Activated CD4-positive, alpha-beta T cell treated with anti-CD3 and anti-CD28 coated beads, Interleukin-2, Interleukin-4, amounts not matched to agents 100 ng/mL and 50 ng/mL, durations not matched to agents 16 hours and 8 hours (primary cell): ENCODE measurements around the gene NTSR1.
"Not testable (repeated sequence)": the region's sequence is repeated elsewhere in the genome, so short reads cannot be mapped to it uniquely, and the experiment has no call there.

Source experiments
- DNase-seq: peaks from one replicate; pipeline ENCODE4 v3.0.0-alpha.2; 2020; ENCODE audit warnings: low spot score

NTSR1 gene

DNA sequence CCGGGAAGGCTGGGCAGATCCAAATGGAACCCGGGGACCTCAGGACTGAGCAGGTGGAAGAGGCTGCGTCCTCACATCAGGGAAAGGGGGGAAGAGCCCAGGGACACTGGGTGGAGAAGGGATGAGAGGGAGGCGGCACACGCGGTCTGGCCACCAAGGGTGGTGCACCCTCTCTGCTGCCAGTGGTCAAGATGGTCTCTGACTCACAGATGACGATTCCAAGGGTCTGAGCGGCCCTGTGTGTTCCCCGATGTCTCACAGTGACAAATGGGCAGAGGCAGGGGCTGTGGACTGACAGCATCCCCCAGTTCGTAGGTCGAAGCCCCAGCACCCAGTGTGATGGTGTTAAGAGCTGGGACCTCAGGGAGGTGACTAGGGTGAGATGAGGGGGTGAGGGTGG lies 34.3 kb upstream of the NTSR1 start:
- DNase-seq: no peak

DNA sequence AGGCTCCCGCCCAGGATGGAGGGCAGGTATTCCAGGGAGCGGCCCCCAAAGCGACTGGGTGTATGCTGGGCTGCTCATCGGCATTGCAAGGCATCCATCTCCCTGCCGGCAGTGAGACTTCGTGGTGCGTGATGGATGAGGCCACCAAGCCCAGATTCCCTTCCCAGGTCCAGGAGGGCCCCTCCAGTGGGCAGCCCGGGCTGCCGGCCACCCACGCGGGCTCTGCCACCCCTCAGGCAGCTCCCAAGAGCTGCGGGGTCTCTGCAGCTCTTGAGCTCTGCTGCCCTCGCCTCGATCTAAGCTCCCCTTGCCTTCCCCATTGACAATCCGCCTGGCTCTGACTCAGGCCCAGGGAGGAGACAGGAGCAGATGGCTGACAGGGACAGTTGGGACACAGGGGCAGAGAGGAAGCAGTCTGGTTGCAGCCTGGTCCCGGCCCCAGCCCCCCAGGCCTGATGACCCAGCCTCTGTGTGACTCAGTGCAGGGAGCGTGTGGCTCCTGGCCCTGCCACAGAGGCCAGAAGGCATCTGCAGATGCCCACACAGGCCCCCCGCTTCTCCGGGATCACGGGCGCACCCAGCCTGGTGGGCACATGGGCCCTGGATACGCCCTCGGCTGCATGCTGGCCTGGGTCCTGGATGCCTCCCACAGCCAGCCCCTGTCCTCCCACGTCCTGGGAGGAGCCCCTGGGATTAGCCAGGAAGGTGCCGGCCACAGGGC lies 33.3 kb upstream of the NTSR1 start:
- no peak for DNase-seq

DNA sequence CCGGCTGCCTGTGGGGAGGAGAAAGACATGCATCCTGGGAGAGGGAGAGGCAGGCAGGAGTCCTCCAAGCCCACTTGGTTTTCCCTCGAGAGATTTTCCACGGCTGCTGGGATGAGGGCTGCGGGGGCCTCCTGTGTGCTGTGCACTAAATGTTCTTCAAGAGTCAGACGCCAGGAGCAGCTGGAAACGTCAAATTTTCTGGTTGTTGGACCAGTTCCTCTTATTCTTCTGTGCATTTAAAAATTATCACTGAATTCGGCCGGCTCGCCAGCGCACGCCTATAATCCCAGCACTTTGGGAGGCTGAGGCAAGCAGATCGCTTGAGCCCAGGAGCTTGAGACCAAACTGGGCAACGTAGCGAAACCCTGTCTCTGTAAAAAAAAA lies 32.8 kb upstream of the NTSR1 start:
- DNase-seq: no peak

DNA sequence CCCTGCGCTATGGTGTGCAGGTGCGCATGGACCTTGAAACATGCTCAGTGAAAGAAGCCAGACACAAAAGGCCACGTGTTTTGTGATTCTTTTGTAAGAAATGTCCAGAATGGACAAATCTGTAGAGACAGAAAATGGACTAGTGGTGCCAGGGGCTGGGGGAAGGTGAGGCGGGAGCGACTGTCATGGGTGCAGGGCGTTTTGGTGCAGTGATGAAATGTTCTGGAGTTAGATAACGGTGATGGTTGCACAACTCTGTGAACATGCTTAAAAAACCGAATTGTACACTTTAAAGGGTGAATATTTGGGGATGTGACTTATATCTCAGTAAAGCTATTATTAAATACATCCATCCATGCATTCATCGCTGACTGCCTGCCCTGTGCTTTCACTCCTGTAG lies 31.7 kb upstream of the NTSR1 start:
- no peak for DNase-seq

DNA sequence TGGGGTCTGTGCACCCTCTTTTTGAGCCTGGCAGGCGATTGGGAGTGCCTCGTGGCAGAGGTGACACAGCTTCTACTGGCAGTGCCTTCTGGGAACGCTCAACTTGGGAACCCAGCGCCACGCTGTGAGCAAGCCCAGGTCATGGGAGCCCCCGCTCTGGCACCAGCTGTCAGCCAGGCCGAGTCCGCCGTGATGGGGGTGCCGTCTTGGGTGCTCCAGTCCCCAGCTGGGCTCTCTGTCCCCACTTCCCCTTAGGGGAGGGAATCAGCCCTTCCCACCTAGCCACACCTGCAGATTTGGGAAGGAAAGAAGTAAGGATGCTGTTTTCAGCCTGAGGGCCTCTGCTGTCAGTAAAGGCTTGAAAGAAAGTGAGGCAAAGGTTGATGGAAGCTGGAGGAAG lies 31.0 kb upstream of the NTSR1 start:
- no peak for DNase-seq

DNA sequence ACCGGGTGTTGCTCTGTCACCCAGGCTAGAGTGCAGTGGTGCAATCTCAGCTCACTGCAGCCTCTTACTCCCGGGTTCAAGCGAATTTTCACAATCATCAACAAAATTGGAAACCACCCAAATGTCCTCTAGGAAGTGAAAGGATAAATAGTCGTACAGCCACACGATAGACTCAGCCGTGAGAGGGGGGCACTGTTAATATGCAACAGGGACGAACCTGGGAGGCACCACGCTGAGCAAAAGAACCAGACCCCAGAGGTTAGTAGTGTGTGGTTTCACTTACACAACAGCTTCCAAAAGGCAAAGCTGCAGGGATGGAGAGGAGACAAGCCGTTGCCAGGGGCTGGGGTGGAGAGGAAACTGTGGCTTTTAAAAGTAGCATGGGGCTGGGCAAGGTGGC lies 30.1 kb upstream of the NTSR1 start:
- no peak for DNase-seq

DNA sequence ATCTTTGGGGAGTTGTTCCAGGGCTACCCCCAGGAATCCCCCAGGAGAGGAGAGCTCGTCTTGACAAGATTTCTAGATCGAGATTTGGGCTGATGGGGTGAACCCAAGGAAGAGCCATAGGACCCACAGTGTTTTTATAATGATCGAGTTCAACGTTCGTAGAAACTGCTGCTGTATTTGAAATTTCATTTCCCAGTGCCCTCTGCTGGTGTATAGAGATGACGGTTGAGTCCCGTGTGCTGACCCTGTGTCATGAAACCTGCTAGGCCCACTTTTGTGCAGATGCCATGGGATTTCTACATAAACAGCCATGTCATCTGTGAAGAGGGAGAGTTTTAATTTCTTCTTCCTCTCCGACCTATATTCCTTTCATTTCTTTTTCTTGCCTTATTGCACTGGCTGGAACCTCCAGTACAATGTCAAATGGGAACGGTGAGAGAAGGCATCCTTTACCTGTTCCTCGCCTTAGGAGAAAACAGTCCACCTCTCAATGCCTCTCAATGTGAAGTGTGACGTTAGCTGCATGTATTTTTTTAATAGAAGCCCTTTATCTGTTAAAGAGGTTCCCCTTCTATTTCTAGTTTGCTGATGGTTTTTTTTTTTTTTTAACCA lies 28.6 kb upstream of the NTSR1 start:
- no peak for DNase-seq

DNA sequence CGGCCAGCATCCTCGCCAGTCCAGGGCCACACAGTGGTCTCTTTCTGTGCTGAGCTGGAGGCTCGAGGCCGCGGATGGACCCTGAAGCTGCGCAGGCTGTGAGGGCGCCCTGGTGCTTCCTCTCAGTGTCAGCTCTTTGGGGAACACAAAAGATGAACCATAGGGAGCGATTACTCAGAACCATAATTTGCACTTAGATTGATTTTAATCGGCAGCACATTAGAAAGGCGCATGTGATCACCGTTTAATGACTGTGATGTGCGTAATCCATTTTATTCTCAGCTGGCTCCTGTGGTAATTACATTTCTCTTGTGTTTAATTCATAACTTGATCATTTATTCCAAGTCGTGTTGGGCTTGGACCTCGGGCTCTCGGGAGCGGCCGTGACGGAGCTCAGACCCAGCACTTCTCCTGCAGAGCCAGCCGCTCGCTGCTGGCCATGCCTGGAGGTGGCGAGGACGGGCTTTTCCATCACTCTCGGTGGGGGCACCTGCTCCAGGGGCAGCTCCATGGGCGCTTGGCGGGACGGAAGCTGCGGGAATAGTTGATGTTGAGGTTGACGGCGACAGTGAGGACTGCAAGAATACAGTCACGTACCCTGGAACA lies 25.6 kb upstream of the NTSR1 start:
- no peak for DNase-seq

DNA sequence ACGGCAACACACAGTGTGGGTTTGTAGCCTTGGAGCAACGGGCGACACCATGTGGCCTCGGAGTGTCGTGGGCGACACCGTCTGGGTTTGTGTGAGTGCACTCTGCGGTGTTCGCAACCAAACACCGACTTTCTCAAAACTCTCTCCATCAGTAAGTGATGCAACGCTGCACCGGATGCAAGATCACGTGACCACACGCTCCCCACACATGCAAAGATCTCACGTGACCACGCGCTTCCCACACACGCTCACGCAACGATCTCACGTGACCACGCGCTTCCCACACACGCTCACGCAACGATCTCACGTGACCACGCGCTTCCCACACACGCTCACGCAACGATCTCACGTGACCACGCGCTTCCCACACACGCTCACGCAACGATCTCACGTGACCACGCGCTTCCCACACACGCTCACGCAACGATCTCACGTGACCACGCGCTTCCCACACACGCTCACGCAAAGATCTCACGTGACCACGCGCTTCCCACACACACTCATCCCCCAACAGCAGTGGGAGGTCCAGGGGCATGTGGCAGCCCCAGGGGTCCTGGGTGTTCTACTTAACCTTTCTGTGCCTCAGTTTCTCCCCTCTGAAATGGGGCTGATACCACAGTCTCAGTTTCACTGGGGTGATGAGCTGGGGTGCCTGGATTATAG lies 24.8 kb upstream of the NTSR1 start:
- DNase-seq: not testable (repeated sequence)

DNA sequence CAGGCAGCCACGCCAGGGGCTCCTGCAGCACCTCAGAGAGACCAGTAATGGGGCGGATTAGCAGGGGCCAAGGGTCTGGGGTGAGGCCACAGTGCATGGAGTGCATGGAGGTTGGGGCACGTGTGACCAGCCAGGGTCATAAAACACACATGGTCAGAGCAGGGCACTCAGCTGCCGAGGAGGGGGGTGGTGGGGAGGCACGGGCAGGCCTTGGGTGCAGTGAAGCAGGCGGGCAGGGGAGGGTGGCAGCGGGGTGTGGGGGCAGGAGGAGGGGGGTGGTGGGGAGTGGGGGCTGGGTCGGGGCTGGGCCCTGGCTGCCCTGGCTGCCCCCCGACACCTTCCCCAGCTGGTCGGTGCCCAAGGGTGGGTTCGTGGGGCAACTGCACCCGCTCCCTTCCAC lies 23.7 kb upstream of the NTSR1 start:
- DNase-seq: no peak

DNA sequence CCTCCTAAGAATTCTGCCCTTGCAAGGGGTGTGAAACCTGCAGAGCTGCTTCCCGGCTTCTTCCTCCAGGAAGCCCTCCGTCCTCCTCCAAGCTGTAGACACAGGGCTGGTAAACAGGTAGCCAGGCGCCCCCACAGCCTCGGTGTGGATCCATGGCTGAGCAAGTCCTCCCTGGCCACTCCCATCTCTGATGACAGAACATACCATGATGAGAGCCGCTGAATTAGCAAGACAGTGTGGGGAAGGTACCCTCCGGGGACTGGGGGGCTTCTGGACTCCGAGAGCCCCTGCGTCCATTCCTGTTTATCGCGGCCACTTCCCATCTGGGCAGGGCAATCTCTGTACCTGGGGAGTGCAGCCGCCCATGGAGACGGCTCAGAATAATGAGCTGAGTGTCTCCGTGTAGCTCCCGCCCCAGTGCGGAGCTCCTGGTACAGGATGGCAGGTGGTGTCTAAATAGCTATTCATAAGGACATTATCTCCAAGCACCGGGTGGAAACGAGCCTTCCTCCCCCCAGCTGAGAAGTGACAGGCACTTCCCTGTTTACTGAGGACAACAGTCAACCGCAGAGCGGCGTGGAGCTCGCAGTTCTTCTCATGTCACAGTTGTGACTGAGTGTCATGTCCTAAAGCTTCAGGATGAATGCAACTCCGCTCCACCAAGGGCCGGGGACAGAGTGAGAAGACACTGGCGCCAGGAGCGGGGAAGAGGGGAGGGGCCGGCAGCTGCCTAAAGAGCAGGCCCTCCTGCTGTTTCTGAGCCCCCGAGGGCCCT lies 22.7 kb upstream of the NTSR1 start:
- DNase-seq: no peak

DNA sequence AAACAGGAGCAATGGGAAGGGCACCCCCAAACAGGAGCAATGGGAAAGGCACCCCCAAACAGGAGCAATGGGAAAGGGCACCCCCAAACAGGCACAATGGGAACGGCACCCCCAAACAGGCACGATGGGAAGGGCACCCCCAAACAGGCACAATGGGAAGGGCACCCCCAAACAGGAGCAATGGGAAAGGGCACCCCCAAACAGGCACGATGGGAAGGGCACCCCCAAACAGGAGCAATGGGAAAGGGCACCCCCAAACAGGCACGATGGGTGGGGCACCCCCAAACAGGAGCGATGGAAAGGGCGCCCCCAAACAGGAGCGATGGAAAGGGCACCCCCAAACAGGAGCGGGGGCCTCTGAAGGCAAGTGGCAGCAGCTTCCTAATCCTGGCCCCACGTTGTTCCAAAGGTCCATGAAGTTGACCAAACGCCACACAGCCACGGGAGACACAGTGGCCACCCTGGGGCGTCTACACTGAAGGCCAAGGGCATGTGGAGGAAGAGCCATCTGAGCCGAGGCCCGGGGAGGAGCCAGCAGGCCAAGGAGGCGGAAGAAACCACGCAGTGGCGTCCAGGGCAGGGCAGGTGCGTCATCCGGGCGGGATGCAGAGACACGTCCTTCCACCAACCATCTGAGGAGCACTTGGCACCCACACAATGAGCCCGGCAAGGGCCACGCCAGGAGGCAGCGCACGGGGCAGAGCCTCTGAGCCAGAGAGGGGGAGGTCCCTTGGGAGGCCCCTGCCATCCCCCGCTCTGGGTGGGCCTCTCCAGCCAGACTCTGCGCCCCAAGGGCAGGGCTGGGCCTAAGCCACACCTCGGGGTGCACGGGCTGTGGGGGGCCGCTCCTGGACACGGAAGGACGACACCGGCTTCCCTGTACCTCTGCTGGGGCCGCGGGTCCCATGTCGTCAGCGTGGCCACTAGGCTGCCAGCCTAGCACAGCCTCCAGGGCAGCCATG lies 21.5 kb upstream of the NTSR1 start:
- DNase-seq: no peak

DNA sequence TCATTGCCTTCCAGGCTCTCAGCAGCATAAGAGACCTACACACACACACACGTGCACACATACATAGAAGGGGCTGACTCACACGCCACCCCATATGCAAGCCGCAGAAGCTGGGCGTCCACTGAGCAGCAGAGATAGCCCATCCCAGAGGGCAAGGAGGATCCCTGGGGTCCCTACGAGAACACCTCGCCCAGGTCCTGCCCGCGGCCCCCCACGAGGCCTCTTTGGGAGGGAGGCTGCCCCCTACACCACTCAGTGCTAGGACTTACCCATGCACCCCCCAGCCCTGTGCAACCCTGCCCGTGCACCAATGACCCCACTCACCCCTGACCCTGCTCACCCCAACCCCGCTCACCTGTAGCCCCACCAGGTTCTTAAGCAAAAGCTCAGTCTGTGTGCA lies 20.6 kb upstream of the NTSR1 start:
- DNase-seq: no peak

DNA sequence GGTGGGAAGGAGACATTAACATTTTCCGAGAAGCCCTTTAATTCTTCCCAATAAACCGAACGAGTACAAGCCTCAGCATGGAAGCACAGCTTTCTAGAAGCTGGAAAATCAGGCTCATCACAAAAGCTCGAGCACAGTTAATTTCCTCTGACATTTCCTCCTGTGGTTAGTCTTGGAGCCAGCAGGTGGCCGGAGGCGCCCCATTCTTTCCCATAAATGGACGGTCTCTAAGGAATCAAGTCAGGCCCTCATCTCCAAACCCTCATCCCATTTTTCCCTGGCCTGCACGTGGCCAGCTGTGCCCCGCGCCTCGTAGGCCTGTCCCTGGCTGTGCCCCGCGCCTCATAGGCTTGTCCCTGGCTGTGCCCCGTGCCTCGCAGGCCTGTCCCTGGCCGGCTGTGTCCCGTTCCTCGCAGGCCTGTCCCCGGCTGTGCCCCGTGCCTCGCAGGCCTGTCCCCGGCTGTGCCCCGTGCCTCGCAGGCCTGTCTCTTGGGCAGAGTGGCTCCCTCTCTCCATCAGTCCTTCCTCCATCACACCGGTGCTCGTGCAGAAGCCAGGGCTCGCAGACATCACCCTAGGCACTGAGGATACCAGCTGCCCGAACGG lies 19.7 kb upstream of the NTSR1 start:
- DNase-seq: no peak

DNA sequence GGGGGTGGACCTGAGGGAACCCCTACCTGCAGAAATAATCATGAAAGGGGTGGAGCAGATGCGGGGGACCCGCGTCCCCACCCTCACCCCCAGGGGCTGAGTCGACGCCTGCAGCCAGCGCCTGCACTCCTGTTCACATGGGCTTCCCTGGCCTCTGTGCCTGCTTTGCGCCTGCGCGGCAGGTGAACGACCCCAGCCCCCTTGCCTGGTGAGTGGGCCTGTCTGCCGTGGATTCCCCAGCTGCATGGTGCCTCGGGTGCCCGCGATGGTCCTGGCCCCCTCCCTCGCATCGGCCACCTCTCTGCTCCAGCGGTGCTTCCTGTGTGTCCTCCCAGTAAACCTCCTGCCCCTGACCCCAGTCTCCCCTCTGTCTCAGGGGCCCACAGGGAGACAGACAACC lies 18.8 kb upstream of the NTSR1 start:
- no peak for DNase-seq

DNA sequence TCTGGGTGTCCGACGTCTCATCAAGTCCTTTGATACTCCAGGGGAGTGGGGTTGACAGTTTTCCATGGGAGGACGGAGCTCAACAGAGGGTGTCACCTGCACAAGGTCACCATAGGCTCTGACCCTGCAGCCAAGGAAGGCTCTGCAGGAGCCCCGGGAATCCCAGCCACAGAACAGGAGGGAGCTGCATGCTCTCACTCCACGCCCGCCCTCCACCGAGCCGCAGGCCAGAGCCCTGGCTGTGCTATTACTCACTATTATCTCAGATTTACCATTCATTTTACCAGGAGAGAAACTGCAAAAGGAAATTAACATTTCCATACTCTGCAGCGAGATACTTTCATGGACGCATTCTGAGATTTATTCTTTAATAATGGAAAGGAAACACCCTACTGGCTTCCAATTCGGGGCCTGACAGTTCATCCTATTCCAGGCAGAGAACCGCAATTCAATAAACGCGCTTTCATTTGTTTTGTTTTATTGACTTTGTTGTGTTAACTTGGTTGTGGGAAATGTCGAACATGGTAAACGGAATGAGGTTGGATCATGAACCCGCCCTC lies 18.3 kb upstream of the NTSR1 start:
- no peak for DNase-seq

DNA sequence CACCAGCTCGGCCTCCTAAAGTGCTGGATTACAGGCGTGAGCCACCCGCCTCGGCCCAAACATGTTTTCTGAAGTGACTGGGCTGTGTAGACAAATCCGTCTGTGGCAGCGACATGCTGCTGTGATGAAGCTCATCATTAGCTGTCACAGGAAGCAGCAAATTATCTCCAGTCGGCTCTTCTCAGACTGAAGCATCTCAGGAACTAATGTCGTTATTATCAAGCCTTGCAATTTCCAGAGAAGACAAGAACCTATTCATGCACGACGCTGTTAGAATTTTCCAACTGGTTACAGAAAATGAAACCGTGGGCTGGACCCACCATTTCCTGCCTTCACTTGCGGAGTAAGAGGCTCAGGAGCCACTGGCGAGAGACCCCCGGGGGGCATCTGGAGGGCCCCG lies 17.1 kb upstream of the NTSR1 start:
- DNase-seq: no peak

DNA sequence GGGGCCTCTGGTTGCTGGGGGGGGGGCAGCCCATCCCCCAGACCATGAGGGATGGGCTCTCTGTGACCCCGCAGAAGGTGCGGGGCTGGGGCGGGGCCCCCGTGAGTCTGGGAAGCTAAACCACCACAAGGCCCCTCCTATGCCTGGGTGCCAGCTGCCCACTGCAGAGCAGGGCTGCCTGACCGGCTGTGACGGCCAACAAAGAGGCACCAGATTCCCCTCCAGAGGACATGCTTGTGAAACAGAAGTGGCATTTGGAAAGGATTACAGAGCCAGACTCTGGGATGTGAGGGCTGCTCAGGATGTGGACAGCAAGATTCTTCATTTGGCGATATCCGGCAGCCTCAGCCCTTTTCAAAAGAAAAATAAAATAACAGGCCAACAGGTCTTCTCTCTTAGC lies 16.5 kb upstream of the NTSR1 start:
- DNase-seq: no peak

DNA sequence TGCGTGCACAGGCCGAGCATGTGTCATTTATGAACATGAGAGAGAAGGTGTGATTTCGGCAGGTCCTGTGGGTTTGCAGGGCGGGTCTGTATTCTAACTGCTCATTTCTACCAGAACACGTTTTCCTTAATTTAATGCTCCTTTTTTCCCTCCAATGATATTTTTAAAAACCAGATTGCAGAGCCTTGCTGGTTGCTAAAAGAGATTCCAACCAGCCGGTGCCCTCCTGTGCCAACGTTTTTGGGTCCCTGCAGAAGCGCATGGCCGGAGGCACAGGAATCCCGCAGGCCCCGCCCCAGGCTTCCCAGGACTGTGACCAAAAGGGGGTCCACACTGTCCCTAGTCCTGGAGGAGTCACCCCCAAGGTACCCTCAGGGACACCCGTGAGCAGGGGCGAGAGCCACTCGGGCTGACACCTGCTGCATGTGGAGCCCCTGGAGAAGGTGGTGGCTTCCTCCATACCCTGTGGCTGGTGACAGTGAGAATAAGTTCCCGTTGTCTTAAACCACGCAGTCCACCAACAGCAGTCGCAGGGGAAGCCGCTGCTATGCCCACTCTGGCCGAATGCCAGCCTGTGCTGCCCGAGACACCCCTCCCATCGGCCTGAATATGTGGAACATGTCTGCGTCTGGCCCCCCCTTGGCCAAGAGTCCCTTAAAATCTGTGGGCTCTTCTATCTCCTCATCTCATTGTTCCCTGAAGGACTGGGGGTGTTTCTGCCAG lies 15.7 kb upstream of the NTSR1 start:
- DNase-seq: no peak

DNA sequence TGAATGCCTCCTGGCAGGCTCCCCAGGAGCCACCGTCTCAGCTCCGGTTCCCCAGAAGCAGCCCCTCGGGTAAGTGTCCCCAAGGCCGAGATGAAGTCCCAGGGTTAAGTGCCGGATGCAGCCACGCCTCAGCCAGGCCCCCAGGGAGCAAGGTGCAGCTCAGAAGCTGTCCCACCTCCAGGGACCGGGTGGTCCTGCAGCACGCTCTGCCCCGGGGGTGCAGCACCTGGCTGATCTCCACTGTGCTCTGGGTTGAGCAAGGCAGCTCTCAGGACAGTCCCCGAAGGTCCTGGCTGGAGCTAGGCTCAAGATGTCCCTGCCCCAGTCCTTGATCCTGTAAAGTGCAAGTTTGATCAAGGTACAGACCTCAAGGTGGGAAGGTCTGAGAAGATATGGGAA lies 15.1 kb upstream of the NTSR1 start:
- DNase-seq: no peak
